GM18870 (cell line): Measurements from ENCODE around the gene CCDC18.
"Not testable (repeated sequence)": the region's sequence is repeated elsewhere in the genome, so short reads cannot be mapped to it uniquely, and the experiment has no call there.

ENCODE experiments used
- ATAC-seq: cut with Tn5 transposase; IDR thresholded peaks from one replicate; pipeline ENCODE4 v1.9.1; 2021; ENCODE audit warnings: moderate library complexity; ENCODE audit not compliant: unreplicated experiment

The CCDC18 gene

GRCh38 chr1:93180723-93181613 is at the start of gene CCDC18:
CCDC18 (plus strand) TSS chr1:93180724; CDS start chr1:93183362, 2,638 bp downstream.
- ATAC-seq: peak; percentile 10

- no peak for ATAC-seq
Measured at GRCh38 chr1:93132638-93133037, 47.9 kb upstream of the CCDC18 start.

GRCh38 chr1:93136445-93136844 is 44.1 kb upstream of the CCDC18 start:
- no peak for ATAC-seq

- ATAC-seq: no peak
Measured at GRCh38 chr1:93137604-93138292, 42.8 kb upstream of the CCDC18 start.

GRCh38 chr1:93140106-93140505 is 40.4 kb upstream of the CCDC18 start:
- ATAC-seq: no peak

- ATAC-seq: no peak
Measured at GRCh38 chr1:93142161-93142560, 38.4 kb upstream of the CCDC18 start.

GRCh38 chr1:93143136-93143535 is 37.4 kb upstream of the CCDC18 start:
- no peak for ATAC-seq

- no peak for ATAC-seq
Measured at GRCh38 chr1:93143769-93144168, 36.8 kb upstream of the CCDC18 start.

GRCh38 chr1:93148001-93148400 is 32.5 kb upstream of the CCDC18 start:
- ATAC-seq: no peak

- ATAC-seq: no peak
Measured at GRCh38 chr1:93150729-93151128, 29.8 kb upstream of the CCDC18 start.

GRCh38 chr1:93151474-93151873 is 29.1 kb upstream of the CCDC18 start:
- no peak for ATAC-seq

- no peak for ATAC-seq
Measured at GRCh38 chr1:93152835-93153234, 27.7 kb upstream of the CCDC18 start.

GRCh38 chr1:93154898-93155297 is 25.6 kb upstream of the CCDC18 start:
- no peak for ATAC-seq

GRCh38 chr1:93155335-93155734 is 25.2 kb upstream of the CCDC18 start:
- no peak for ATAC-seq

GRCh38 chr1:93159337-93159736 is 21.2 kb upstream of the CCDC18 start:
- no peak for ATAC-seq

- ATAC-seq: not testable (repeated sequence)
Measured at GRCh38 chr1:93163314-93163713, 17.2 kb upstream of the CCDC18 start.

GRCh38 chr1:93164816-93165215 is 15.7 kb upstream of the CCDC18 start:
- no peak for ATAC-seq

- not testable (repeated sequence) for ATAC-seq
Measured at GRCh38 chr1:93165895-93166294, 14.6 kb upstream of the CCDC18 start.

- ATAC-seq: no peak
Measured at GRCh38 chr1:93167006-93167405, 13.5 kb upstream of the CCDC18 start.

- ATAC-seq: not testable (repeated sequence)
Measured at GRCh38 chr1:93170141-93170678, 10.3 kb upstream of the CCDC18 start.

GRCh38 chr1:93171549-93172034 is 8.9 kb upstream of the CCDC18 start:
- ATAC-seq: no peak

GRCh38 chr1:93172778-93173177 is 7.7 kb upstream of the CCDC18 start:
- no peak for ATAC-seq
